ENCODE results near the gene GALNT9. TPM values are rescaled to one million over a fixed set of nuclear protein-coding genes. Genes with fewer than 3 reads are reported as not detected.

Gene GALNT9
- total and polyA plus RNA-seq, 8 donors: 0.17 to 5.0 (median 2.8) TPM; not detected in 1

DNA sequence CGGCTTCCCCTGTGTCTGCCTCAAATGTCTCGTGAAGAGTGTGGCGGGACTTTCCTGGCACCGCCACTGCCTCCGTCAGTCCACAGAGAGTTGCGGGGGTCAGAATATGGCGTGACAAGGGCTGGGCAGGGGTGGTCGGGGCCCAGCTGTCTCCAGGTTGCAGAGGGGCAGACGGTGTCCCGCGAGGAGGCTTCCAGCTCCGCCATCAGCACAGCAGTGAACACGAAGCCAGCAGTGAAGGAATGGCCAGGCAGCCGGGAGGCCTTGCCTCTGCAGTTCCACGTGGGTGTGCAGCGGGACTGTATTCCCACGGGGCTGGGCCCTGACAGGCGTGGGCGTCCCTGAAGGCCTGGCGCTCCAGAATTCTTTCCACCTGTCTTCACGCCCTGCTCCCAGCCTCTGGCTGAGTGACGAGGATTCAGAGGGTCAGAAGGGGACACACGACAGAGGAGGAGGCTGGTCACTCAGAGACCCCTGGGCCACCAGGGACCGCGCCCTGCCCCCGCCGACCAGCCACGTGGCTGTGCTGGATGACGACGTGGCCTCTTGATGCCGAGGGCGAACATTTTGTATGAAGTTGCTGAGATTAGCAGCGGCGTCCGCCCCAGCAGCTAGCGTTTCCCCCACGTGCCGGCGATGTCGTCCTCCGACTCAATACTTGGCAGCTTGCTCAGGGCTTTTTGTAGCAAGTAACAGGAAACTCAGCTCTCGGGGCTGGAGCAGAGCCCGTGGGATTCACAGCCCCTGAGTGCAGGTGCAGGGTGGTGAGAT, 25.0 kb upstream of the GALNT9 start:
- no peaks in the 10 kb centered on the region for H3K4me1 ChIP-seq
- H3K36me3 ChIP-seq: no peaks in the 10 kb centered on the region
- no peak overlapping the region for H3K4me3 ChIP-seq
- TF ChIP-seq, protein P1, sequence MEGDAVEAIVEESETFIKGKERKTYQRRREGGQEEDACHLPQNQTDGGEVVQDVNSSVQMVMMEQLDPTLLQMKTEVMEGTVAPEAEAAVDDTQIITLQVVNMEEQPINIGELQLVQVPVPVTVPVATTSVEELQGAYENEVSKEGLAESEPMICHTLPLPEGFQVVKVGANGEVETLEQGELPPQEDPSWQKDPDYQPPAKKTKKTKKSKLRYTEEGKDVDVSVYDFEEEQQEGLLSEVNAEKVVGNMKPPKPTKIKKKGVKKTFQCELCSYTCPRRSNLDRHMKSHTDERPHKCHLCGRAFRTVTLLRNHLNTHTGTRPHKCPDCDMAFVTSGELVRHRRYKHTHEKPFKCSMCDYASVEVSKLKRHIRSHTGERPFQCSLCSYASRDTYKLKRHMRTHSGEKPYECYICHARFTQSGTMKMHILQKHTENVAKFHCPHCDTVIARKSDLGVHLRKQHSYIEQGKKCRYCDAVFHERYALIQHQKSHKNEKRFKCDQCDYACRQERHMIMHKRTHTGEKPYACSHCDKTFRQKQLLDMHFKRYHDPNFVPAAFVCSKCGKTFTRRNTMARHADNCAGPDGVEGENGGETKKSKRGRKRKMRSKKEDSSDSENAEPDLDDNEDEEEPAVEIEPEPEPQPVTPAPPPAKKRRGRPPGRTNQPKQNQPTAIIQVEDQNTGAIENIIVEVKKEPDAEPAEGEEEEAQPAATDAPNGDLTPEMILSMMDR (IDR thresholded peaks at IDR 0.05): no peak
- intact Hi-C loops (cut with DNase I): no loop called here
- no peak overlapping the region for H3K27ac ChIP-seq
- peak in 1 of 4 donors; percentile 69 for DNase-seq
- ATAC-seq: no peak
- H3K27me3 ChIP-seq: peaks cover 0 to 58% of the 10 kb centered on the region in 2 donors
- H3K9me3 ChIP-seq: peaks cover 0 to under 1% of the 10 kb centered on the region in 2 donors

DNA sequence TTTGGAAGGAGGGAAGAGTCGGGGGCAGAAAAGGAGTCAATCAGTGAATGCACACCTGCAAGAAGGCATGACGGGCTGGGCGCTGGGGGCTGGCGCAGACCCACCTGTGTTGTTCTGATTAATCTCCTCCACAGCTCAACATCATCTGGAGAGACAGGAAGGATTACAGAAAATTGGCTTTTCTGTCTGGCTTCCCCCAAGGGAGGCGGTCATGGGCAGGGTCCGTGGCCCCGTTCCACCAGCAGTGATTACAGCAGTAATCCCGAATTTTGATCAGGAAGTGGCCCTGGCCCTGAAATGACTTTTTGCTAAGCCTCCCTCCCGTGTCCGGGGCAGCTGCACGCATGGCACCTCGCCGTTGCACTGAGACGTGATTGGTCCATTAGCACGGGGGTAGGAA, 24.4 kb upstream of the GALNT9 start:
- Histone ChIP-seq H3K4me3 (no peak overlapping the region), H3K9me3 (no peaks in the 10 kb centered on the region), H3K4me1 (no peaks in the 10 kb centered on the region), H3K27ac (no peak overlapping the region), H3K36me3 (no peaks in the 10 kb centered on the region), H3K27me3 (peaks cover 0 to 59% of the 10 kb centered on the region in 2 donors)
- TF ChIP-seq, protein P1 (IDR thresholded peaks at IDR 0.05): no peak
- DNase-seq (peak in 1 of 4 donors; percentile 59), ATAC-seq (no peak)
- intact Hi-C loops (cut with DNase I): no loop called here

DNA sequence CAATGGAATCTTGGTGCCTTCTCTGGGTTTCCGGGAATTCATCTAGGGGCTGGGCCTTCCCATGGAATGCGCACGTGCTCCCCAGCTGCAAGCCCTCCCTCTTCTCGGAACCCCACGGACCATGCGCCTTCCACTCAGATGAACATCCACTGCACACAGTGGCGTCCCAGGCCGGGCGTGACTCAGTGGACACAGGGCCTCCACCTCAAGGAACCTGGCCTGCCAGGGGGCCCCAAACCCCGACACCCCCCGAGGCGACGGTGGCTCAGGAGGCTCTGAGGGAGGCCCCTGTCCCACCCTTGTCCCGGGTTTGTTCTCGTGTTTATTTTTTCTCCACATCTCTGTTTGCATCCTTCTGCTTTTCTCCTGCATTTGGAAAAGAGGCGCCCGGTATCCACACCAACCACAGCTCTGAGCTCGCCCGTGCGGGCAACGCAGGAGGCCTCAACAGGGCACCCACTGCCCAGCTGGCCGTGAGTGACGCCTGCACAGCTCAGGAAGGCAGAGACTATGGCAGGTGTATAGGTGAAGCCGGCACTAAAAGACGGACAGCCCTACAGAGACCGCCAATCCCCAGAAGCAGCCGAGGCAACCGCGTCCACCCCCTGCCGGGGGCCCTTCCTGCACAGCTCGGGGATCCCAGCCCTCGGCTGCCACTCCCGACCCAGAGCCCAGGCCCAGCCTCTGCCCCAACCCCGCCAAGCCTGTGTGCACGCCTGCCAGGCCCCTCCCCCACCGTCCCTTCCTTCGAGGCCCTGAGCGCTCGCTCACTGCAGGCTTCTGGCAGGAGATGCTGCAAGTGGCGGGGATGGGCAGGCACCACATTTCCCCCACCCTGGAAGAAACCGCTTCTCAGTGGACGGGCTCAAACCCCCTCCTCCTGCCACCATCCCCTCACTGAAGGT, 23.8 kb upstream of the GALNT9 start:
- ATAC-seq (no peak), DNase-seq (peak in 1 of 4 donors; percentile 75)
- intact Hi-C loops (cut with DNase I): no loop called here
- no peaks in the 10 kb centered on the region for H3K9me3 ChIP-seq
- H3K36me3 ChIP-seq: no peaks in the 10 kb centered on the region
- no peak overlapping the region for H3K4me3 ChIP-seq
- no peaks in the 10 kb centered on the region for H3K4me1 ChIP-seq
- no peak overlapping the region for H3K27ac ChIP-seq
- TF ChIP-seq, protein P1 (IDR thresholded peaks at IDR 0.05): no peak
- H3K27me3 ChIP-seq: peaks cover 0 to 64% of the 10 kb centered on the region in 2 donors

DNA sequence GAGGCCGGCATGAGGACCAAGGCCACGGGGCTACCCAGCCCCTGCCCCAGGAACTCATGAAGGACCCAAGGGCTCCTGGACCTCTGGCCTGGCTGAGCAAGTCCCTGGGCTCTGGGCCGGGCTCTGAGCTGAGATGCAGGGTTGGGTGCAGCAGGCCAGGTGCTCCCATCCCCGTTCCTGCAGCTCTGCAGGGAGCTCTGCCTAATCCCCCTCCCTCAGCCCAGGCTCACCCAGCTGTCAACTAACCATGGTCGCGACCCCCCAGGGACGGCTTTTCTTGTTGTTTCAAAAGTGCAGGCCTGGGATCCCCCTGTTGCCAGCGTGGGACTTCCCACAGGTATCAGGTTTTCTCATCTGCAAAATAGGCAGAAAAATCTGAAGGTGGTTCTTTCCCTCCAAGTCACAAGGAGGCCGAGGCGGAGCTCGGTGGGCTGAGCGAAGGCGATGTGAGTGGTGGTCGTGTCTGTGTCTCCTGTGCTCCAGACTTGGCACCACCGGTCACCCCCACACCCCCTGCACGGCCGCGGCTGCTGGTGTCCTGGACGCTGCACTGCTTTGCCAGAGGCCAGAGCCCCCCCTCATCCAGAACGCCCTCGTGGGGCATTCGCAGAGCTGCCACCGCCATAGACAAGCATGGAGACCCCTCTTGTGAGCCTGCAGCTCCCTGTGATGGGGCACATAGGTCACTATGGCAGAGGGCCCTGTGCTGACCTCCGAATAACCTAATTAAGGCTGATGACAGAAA, 22.5 kb upstream of the GALNT9 start:
- TF ChIP-seq, protein P1 (IDR thresholded peaks at IDR 0.05): no peak
- intact Hi-C loops (cut with DNase I): no loop called here
- no peak for ATAC-seq
- Histone ChIP-seq H3K27me3 (peaks cover 0 to 72% of the 10 kb centered on the region in 2 donors), H3K9me3 (no peaks in the 10 kb centered on the region), H3K4me3 (no peak overlapping the region), H3K36me3 (no peaks in the 10 kb centered on the region), H3K4me1 (no peaks in the 10 kb centered on the region), H3K27ac (no peak overlapping the region)
- peak in 1 of 4 donors; percentile 71 for DNase-seq

All from left lung (tissue), 10 donors.